ENCODE measurements around the gene DEPDC1.

The DEPDC1 gene

DNA sequence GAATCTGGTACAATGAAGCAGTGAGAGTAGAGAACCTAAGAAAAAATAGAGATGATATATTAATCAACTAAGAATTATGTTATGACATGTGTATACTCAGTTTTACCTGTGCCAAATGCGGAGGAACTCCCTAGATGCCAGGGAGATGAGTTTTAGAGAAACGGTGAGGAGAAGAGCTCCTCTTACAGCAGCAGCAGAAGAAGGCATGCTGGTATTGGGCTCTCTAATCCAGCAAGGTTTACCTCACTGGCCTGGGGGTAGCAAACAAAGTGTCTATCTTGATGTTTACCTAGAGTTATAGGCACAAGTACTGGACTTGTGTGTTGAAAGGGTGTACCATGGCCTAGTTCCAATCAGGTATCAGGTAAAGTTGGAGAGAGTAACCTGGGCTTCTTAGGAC lies 28.9 kb upstream of the DEPDC1 start:
- Histone ChIP-seq H3K4me3 (ENCODE audit: low read depth, low read length) (no peak overlapping the region), H3K27ac (no peak overlapping the region), H3K79me2 (no peaks in the 10 kb centered on the region), H2AFZ (no peak overlapping the region), H3K4me1 (no peaks in the 10 kb centered on the region), H3K9me3 (ENCODE audit: control insufficient read depth, low read length) (no peaks in the 10 kb centered on the region), H3K36me3 (ENCODE audit: control insufficient read depth, insufficient read depth, low read length) (no peaks in the 10 kb centered on the region), H3K4me2 (ENCODE audit: low read length) (no peak overlapping the region), H3K27me3 (ENCODE audit: control insufficient read depth, insufficient read depth, low read length) (no peaks in the 10 kb centered on the region), H3K9ac (no peak overlapping the region)
- TF ChIP-seq, protein P1, sequence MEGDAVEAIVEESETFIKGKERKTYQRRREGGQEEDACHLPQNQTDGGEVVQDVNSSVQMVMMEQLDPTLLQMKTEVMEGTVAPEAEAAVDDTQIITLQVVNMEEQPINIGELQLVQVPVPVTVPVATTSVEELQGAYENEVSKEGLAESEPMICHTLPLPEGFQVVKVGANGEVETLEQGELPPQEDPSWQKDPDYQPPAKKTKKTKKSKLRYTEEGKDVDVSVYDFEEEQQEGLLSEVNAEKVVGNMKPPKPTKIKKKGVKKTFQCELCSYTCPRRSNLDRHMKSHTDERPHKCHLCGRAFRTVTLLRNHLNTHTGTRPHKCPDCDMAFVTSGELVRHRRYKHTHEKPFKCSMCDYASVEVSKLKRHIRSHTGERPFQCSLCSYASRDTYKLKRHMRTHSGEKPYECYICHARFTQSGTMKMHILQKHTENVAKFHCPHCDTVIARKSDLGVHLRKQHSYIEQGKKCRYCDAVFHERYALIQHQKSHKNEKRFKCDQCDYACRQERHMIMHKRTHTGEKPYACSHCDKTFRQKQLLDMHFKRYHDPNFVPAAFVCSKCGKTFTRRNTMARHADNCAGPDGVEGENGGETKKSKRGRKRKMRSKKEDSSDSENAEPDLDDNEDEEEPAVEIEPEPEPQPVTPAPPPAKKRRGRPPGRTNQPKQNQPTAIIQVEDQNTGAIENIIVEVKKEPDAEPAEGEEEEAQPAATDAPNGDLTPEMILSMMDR (IDR thresholded peaks at IDR 0.05) = no peak

DNA sequence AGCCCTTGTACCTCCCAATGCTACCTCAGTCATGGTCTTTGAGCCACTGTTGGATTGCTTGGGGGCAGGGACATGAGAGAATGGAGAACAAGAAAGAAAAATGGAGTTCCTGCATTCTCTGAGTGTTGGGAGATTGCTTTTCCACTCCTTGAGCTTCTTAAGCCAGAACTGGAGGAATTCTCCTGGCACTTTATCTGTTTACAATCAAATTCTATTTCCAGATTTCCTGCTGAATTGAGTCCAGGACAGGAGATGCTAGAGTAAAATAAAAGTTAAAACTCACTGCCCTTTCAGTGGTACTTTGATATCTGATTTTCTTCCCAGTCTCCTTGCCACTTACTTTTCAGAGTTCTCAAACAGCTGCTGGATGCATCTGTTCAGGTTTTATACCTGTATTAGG lies 24.4 kb upstream of the DEPDC1 start:
- no peak overlapping the region for H3K9ac ChIP-seq
- TF ChIP-seq, protein P1 (IDR thresholded peaks at IDR 0.05) = no peak
- no peaks in the 10 kb centered on the region for H3K36me3 ChIP-seq (ENCODE audit: control insufficient read depth, insufficient read depth, low read length)
- no peak overlapping the region for H3K4me2 ChIP-seq (ENCODE audit: low read length)
- no peak overlapping the region for H2AFZ ChIP-seq
- H3K79me2 ChIP-seq = no peaks in the 10 kb centered on the region
- H3K4me1 ChIP-seq = no peaks in the 10 kb centered on the region
- no peak overlapping the region for H3K27ac ChIP-seq
- no peak overlapping the region for H3K4me3 ChIP-seq (ENCODE audit: low read depth, low read length)
- no peaks in the 10 kb centered on the region for H3K9me3 ChIP-seq (ENCODE audit: control insufficient read depth, low read length)
- H3K27me3 ChIP-seq (ENCODE audit: control insufficient read depth, insufficient read depth, low read length) = no peaks in the 10 kb centered on the region

DNA sequence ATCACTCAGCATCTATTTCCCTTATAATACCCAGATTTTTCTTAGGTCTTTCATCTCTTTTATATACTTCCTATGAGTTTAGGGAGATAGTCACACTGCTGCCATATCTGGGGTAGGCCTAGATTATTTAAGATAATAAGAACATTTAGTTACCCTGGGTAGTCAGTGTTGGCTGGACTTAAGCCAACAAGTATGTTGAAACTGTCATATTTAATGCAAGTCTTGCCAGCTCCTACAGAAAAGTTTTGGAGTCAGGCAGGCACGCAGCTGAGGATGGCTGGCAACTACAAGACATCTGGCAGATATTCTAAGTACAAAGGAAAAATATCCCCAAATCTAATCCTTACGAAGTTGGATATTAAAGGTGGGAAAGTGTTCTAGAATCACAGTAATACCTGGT lies 19.2 kb upstream of the DEPDC1 start:
- Histone ChIP-seq H3K4me3 (ENCODE audit: low read depth, low read length) (no peak overlapping the region), H3K4me2 (ENCODE audit: low read length) (no peak overlapping the region), H3K79me2 (no peaks in the 10 kb centered on the region), H2AFZ (no peak overlapping the region), H3K4me1 (no peaks in the 10 kb centered on the region), H3K9ac (no peak overlapping the region), H3K36me3 (ENCODE audit: control insufficient read depth, insufficient read depth, low read length) (no peaks in the 10 kb centered on the region), H3K27ac (no peak overlapping the region), H3K27me3 (ENCODE audit: control insufficient read depth, insufficient read depth, low read length) (no peaks in the 10 kb centered on the region), H3K9me3 (ENCODE audit: control insufficient read depth, low read length) (no peaks in the 10 kb centered on the region)
- TF ChIP-seq, protein P1 (IDR thresholded peaks at IDR 0.05) = no peak

DNA sequence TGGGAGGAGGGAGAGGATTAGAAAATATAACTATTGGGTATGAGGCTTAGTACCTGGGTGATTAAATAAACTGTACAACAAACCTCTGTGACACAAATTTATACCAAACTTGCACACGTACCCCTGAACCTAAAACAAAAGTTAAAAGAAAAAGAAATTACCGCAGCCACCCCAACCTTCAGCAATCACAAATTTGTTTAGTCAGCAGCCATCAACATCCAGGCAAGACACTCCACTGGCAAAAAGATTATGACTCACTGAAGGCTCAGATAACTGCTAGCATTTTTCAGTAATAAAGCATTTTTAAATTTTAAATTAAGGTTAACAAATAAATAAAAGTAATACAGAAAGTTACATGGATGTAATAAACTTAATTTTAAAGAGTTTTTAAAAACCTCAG lies 14.4 kb upstream of the DEPDC1 start:
- no peak overlapping the region for H3K4me3 ChIP-seq (ENCODE audit: low read depth, low read length)
- H3K27ac ChIP-seq = no peak overlapping the region
- H3K4me1 ChIP-seq = no peaks in the 10 kb centered on the region
- no peaks in the 10 kb centered on the region for H3K9me3 ChIP-seq (ENCODE audit: control insufficient read depth, low read length)
- no peak overlapping the region for H3K4me2 ChIP-seq (ENCODE audit: low read length)
- H3K36me3 ChIP-seq (ENCODE audit: control insufficient read depth, insufficient read depth, low read length) = no peaks in the 10 kb centered on the region
- no peaks in the 10 kb centered on the region for H3K79me2 ChIP-seq
- TF ChIP-seq, protein P1 (IDR thresholded peaks at IDR 0.05) = no peak
- no peaks in the 10 kb centered on the region for H3K27me3 ChIP-seq (ENCODE audit: control insufficient read depth, insufficient read depth, low read length)
- H3K9ac ChIP-seq = no peak overlapping the region
- H2AFZ ChIP-seq = no peak overlapping the region

DNA sequence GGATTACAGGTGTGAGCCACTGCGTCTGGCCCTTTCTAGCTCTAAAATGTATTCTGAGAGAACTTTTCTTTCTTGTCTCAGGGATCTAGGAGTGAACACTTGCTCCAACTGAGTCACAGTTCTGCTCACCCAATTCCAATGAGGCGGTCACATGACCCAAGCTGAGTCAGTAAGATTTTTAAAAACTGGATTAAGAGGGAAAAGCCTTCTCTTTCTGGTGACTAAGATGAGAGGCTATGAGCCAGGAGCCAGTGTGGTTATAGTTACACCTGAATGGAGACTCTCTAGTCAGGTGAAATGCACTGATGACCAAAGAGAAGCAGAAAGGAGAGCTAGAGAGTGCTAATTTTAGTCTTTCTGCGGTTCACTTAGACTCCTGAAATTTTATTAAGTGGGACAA lies 9.5 kb upstream of the DEPDC1 start:
- Histone ChIP-seq H3K27ac (no peak overlapping the region), H3K4me3 (ENCODE audit: low read depth, low read length) (no peak overlapping the region), H3K27me3 (ENCODE audit: control insufficient read depth, insufficient read depth, low read length) (no peaks in the 10 kb centered on the region), H3K9ac (no peak overlapping the region), H3K79me2 (no peaks in the 10 kb centered on the region), H3K36me3 (ENCODE audit: control insufficient read depth, insufficient read depth, low read length) (no peaks in the 10 kb centered on the region), H3K9me3 (ENCODE audit: control insufficient read depth, low read length) (no peaks in the 10 kb centered on the region), H2AFZ (no peak overlapping the region), H3K4me2 (ENCODE audit: low read length) (no peak overlapping the region), H3K4me1 (no peaks in the 10 kb centered on the region)
- TF ChIP-seq, protein P1 (IDR thresholded peaks at IDR 0.05) = no peak

Data from parathyroid adenoma (tissue), 2 donors.